Tibial artery (tissue), 4 donors: ENCODE data around the gene TRIM5.
"Not testable (repeated sequence)": the region's sequence is repeated elsewhere in the genome, so short reads cannot be mapped to it uniquely, and the experiment has no call there.

Source experiments
- DNase-seq, 2 donors: peaks; one replicate each; pipeline ENCODE4 v3.0.0-alpha.2; 2019
- H3K27ac ChIP-seq, 2 donors: fragments of 200-600 bp; sonication (generic) in 1 of 2; 1 replicate in 1 of 2; 2 replicates in 1 of 2; pipeline ENCODE4 v1.5.1; 2018 to 2019; ENCODE audit warnings: mild to moderate bottlenecking in 1 of 2
- H3K27me3 ChIP-seq, 2 donors: fragments of 200-600 bp; sonication (generic) in 1 of 2; one replicate each; pipeline versions ENCODE4 v1.5.1 to v1.6.0; 2016 to 2019
- H3K36me3 ChIP-seq, 3 donors: fragments of 200-600 bp; sonication (generic) in 2 of 3; one replicate each; pipeline ENCODE4 v1.5.1; 2016 to 2019; ENCODE audit warnings: mild to moderate bottlenecking in 2 of 3
- H3K4me1 ChIP-seq, 4 donors: fragments of 200-600 bp; sonication (generic) in 2 of 4; 1 replicate in 3 of 4; 2 replicates in 1 of 4; pipeline ENCODE4 v1.5.1; 2016 to 2019
- H3K4me3 ChIP-seq, 2 donors: fragments of 200-600 bp; sonication (generic) in 1 of 2; 1 replicate in 1 of 2; 2 replicates in 1 of 2; pipeline ENCODE4 v1.5.1; 2018 to 2019; ENCODE audit warnings: mild to moderate bottlenecking in 2 of 2
- H3K9me3 ChIP-seq, 3 donors: fragments of 200-600 bp; sonication (generic) in 1 of 3; one replicate each; pipeline ENCODE4 v1.5.1; 2016 to 2019
- intact Hi-C: fragments of 100-400 bp; cut with DNase I; formaldehyde crosslinking; loops from one replicate; pipeline ENCODE4 v1.15.0; 2023; ENCODE audit warnings: low total_unique reads
- TF ChIP-seq, protein P1 (sequence below), 2 experiments: fragments of 200-600 bp in 1 of 2; fragments of 450-650 bp in 1 of 2; IDR thresholded peaks; one replicate each; pipeline ENCODE4 v1.5.1; 2017 to 2019; ENCODE audit warnings: antibody characterized with exemption in 2 of 2, mild to moderate bottlenecking in 1 of 2, moderate library complexity in 1 of 2

Gene TRIM5

DNA sequence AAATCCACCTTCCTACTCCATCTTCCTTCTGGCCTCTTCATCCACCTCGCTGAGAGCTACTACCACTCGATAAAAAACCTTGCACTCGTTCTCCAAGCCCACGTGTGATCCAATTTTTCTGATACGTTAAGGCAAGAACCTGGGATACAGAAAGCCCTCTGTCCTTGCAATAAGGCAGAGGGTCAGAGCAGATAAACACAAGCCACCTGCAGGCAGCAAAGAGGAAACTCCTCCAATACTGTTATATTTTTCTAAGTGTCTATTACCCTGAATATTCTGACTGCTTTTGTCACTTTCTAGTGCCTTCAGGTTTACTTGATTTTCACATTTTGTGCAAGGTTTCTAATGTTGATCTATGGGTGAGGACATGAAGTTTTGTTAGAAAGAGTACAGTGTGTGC, 26.6 kb downstream of the TRIM5 start:
- no peaks in the 10 kb centered on the region for H3K27me3 ChIP-seq
- intact Hi-C loops = no loop called here
- peaks cover 7 to 8% (median 8%) of the 10 kb centered on the region in 3 donors for H3K36me3 ChIP-seq
- TF ChIP-seq, protein P1, sequence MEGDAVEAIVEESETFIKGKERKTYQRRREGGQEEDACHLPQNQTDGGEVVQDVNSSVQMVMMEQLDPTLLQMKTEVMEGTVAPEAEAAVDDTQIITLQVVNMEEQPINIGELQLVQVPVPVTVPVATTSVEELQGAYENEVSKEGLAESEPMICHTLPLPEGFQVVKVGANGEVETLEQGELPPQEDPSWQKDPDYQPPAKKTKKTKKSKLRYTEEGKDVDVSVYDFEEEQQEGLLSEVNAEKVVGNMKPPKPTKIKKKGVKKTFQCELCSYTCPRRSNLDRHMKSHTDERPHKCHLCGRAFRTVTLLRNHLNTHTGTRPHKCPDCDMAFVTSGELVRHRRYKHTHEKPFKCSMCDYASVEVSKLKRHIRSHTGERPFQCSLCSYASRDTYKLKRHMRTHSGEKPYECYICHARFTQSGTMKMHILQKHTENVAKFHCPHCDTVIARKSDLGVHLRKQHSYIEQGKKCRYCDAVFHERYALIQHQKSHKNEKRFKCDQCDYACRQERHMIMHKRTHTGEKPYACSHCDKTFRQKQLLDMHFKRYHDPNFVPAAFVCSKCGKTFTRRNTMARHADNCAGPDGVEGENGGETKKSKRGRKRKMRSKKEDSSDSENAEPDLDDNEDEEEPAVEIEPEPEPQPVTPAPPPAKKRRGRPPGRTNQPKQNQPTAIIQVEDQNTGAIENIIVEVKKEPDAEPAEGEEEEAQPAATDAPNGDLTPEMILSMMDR (IDR thresholded peaks at IDR 0.05) = no peak
- H3K9me3 ChIP-seq = no peaks in the 10 kb centered on the region
- DNase-seq = no peak
- no peaks in the 10 kb centered on the region for H3K4me1 ChIP-seq
- H3K4me3 ChIP-seq = no peak overlapping the region
- H3K27ac ChIP-seq = no peak overlapping the region

DNA sequence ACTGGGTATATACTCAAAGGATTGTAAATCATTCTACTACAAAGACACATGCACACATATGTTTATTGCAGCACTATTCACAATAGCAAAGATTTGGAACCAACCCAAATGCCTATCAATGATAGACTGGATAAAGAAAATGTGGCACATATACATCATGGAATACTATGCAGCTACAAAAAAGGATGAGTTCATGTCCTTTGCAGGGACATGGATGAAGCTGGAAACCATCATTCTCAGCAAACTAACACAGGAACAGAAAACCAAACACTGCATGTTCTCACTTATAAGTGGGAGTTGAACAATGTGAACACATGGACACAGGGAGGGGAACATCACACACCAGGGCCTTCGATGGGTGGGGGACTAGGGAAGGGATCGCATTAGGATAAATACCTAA, 27.9 kb downstream of the TRIM5 start:
- H3K27me3 ChIP-seq, DNase-seq, H3K36me3 ChIP-seq, intact Hi-C loops, H3K4me3 ChIP-seq, H3K9me3 ChIP-seq, H3K4me1 ChIP-seq, H3K27ac ChIP-seq: not testable (repeated sequence)

DNA sequence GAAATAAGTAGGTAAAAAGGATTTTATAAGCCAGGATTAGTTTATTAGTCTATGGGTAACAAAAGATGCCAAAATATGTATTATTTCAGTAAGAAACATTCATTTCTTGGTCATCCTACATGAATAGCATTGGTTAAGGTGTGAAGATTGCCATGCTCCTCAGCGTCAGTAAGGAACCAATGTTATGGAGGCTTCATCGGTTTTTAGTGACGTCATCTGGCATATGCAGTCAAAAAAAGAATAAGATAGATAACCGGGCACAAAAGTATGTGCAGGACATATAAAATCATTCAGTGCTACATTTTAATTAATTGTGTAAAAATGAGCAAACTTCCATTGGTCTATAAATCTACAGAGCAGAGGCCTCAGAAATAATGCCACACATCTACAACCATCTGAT, 29.4 kb downstream of the TRIM5 start:
- Histone ChIP-seq H3K27me3 (no peaks in the 10 kb centered on the region), H3K9me3 (peaks cover 0 to 8% (median 5%) of the 10 kb centered on the region in 3 donors), H3K27ac (no peak overlapping the region), H3K36me3 (peaks cover 0 to 6% (median 0%) of the 10 kb centered on the region in 3 donors), H3K4me1 (no peaks in the 10 kb centered on the region), H3K4me3 (no peak overlapping the region)
- TF ChIP-seq, protein P1 (IDR thresholded peaks at IDR 0.05) = no peak
- intact Hi-C loops = no loop called here
- no peak for DNase-seq

DNA sequence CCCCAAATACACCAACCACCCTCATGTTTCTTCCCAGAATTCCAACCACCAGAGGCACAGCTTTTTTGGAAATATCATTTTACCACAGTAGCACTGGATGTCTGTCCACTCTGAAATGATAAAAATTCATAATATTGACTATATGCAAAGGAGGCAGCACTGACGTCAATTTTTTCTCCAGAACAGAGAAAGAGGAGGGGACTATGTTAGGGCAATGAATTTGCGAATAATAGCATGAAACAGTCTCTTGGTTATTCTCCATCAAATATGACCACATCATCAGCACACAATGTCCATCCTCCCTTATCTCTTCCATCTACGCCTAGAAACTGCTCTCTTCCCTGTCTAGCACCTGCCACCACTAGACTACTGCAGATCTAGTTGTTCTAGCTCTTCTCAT, 38.7 kb downstream of the TRIM5 start:
- TF ChIP-seq, protein P1 (IDR thresholded peaks at IDR 0.05) = no peak
- Histone ChIP-seq H3K36me3 (peaks cover 23 to 39% (median 31%) of the 10 kb centered on the region in 3 donors), H3K4me1 (no peaks in the 10 kb centered on the region), H3K9me3 (no peaks in the 10 kb centered on the region), H3K4me3 (no peak overlapping the region), H3K27ac (no peak overlapping the region), H3K27me3 (no peaks in the 10 kb centered on the region)
- no peak for DNase-seq
- intact Hi-C loops = no loop called here

DNA sequence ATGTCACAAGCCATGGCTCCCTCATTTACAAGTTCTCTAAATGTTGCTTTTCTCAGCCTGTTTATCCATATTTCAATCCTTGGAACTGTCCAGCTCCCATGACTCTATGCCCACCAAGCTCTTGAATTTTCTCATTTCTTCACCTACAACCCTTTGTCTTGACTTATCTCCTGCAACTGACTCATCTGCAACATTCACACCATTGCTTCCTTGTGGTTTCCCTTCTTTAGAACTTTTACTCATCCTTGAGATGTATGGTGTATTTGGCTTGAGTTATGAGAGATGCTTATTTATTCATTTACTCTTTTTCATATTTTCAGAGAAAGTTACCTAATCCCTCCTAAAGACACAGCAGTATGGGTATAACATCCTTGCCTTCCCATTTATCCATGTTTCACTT, 41.3 kb downstream of the TRIM5 start:
- Histone ChIP-seq H3K9me3 (no peaks in the 10 kb centered on the region), H3K4me3 (no peak overlapping the region), H3K27me3 (no peaks in the 10 kb centered on the region), H3K36me3 (peaks cover 28 to 43% (median 40%) of the 10 kb centered on the region in 3 donors), H3K27ac (no peak overlapping the region), H3K4me1 (no peaks in the 10 kb centered on the region)
- TF ChIP-seq, protein P1 (IDR thresholded peaks at IDR 0.05) = no peak
- no peak for DNase-seq
- intact Hi-C loops = no loop called here

DNA sequence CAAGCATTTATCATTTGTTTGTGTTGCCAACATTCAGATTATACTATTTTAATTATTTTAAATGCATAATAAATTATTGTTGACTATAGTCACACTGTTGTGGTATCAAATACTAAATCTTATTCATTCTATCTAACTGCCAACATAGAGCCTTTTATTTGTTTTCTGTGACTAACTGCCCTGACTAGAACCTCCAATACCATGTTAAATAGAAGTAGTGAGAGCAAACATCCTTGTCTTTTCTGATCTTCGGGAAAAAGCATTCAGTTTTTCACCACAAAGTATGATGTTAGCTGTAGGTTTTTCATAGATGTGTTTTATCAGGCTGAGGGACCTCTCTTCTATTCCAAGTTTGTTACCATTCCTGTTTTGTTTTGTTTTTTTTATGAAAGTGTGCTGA, 44.9 kb downstream of the TRIM5 start:
- no peaks in the 10 kb centered on the region for H3K9me3 ChIP-seq
- H3K4me1 ChIP-seq = no peaks in the 10 kb centered on the region
- no peaks in the 10 kb centered on the region for H3K27me3 ChIP-seq
- H3K27ac ChIP-seq = no peak overlapping the region
- no peak overlapping the region for H3K4me3 ChIP-seq
- intact Hi-C loops = no loop called here
- no peak for DNase-seq
- TF ChIP-seq, protein P1 (IDR thresholded peaks at IDR 0.05) = no peak
- peaks cover 35 to 46% (median 44%) of the 10 kb centered on the region in 3 donors for H3K36me3 ChIP-seq
